HG02981 (cell line): ENCODE measurements around the gene MRPL52.

ENCODE experiments used
- ATAC-seq: cut with Tn5 transposase; IDR thresholded peaks from one replicate; pipeline ENCODE4 v1.9.1; 2021; ENCODE audit warnings: mild to moderate bottlenecking, moderate library complexity; ENCODE audit not compliant: unreplicated experiment

MRPL52 gene

GRCh38 chr14:22878271-22879246 is 48.9 kb downstream of the MRPL52 start:
- ATAC-seq, result no peak

GRCh38 chr14:22882064-22882463 is 52.4 kb downstream of the MRPL52 start:
- no peak for ATAC-seq

GRCh38 chr14:22882529-22883172 is 53.0 kb downstream of the MRPL52 start:
- no peak for ATAC-seq

GRCh38 chr14:22883173-22883976 is 53.7 kb downstream of the MRPL52 start, which contains the start of gene REM2:
TSS of gene REM2 (plus strand) at chr14:22883222. CDS start at chr14:22883288, 66 bp downstream.
- ATAC-seq, result no peak

- no peak for ATAC-seq
Observed at GRCh38 chr14:22884076-22884737, 54.5 kb downstream of the MRPL52 start.
